ENCODE results near the gene MAPKAPK2.
A peak's percentile ranks its signal among the peaks of the same experiment; 100 is the strongest.
"Not testable (repeated sequence)": the region's sequence is repeated elsewhere in the genome, so short reads cannot be mapped to it uniquely, and the experiment has no call there.

The MAPKAPK2 gene

GRCh38 chr1:206684478-206685333 lies at the start of gene MAPKAPK2:
Gene MAPKAPK2 (plus strand): TSS chr1:206684905. CDS start chr1:206685230, 325 bp downstream.
- Mint-ChIP-seq H3K36me3 (ENCODE audit: low read depth) (peaks cover 15% of the 10 kb centered on the region), H3K4me1 (ENCODE audit: low read depth) (peaks cover 79% of the 10 kb centered on the region), H3K9me3 (no peaks in the 10 kb centered on the region), H3K27ac (peak within 1 kb of the TSS; percentile 96), H3K27me3 (peaks cover 3% of the 10 kb centered on the region), H3K4me3 (peak within 1 kb of the TSS; percentile 95)

GRCh38 chr1:206635080-206635977 lies 49.4 kb upstream of the MAPKAPK2 start, which contains the start of gene DYRK3:
Gene DYRK3 (plus strand): TSS chr1:206635536. CDS start chr1:206635704, 168 bp downstream.
- Mint-ChIP-seq H3K9me3 (no peaks in the 10 kb centered on the region), H3K27ac (peak within 1 kb of the TSS; percentile 91), H3K36me3 (ENCODE audit: low read depth) (peaks cover 5% of the 10 kb centered on the region), H3K27me3 (peaks cover 31% of the 10 kb centered on the region), H3K4me1 (ENCODE audit: low read depth) (peaks cover 30% of the 10 kb centered on the region), H3K4me3 (peak within 1 kb of the TSS; percentile 76)

- Mint-ChIP-seq H3K4me1 (ENCODE audit: low read depth) (peaks cover 30% of the 10 kb centered on the region), H3K4me3 (peak overlapping the region; percentile 76), H3K36me3 (ENCODE audit: low read depth) (peaks cover 5% of the 10 kb centered on the region), H3K27me3 (peaks cover 31% of the 10 kb centered on the region), H3K27ac (no peak overlapping the region), H3K9me3 (no peaks in the 10 kb centered on the region)
Observed at GRCh38 chr1:206635978-206636345, 48.7 kb upstream of the MAPKAPK2 start.

GRCh38 chr1:206636671-206637070 lies 48.0 kb upstream of the MAPKAPK2 start:
- peaks cover 30% of the 10 kb centered on the region for H3K4me1 Mint-ChIP-seq (ENCODE audit: low read depth)
- H3K27ac Mint-ChIP-seq: no peak overlapping the region
- no peaks in the 10 kb centered on the region for H3K9me3 Mint-ChIP-seq
- peak overlapping the region; percentile 21 for H3K4me3 Mint-ChIP-seq
- H3K36me3 Mint-ChIP-seq (ENCODE audit: low read depth): peaks cover 5% of the 10 kb centered on the region
- H3K27me3 Mint-ChIP-seq: peaks cover 27% of the 10 kb centered on the region

GRCh38 chr1:206637605-206638004 lies 47.1 kb upstream of the MAPKAPK2 start:
- H3K27me3 Mint-ChIP-seq: peaks cover 21% of the 10 kb centered on the region
- H3K9me3 Mint-ChIP-seq: no peaks in the 10 kb centered on the region
- peaks cover 5% of the 10 kb centered on the region for H3K36me3 Mint-ChIP-seq (ENCODE audit: low read depth)
- H3K27ac Mint-ChIP-seq: no peak overlapping the region
- H3K4me1 Mint-ChIP-seq (ENCODE audit: low read depth): peaks cover 30% of the 10 kb centered on the region
- H3K4me3 Mint-ChIP-seq: peak overlapping the region; percentile 7

GRCh38 chr1:206642074-206642473 lies 42.6 kb upstream of the MAPKAPK2 start:
- not testable (repeated sequence) for H3K4me1 Mint-ChIP-seq (ENCODE audit: low read depth); H3K27me3 Mint-ChIP-seq; H3K27ac Mint-ChIP-seq; H3K9me3 Mint-ChIP-seq; H3K36me3 Mint-ChIP-seq (ENCODE audit: low read depth); H3K4me3 Mint-ChIP-seq

GRCh38 chr1:206643118-206643698 lies 41.5 kb upstream of the MAPKAPK2 start:
- peaks cover 18% of the 10 kb centered on the region for H3K36me3 Mint-ChIP-seq (ENCODE audit: low read depth)
- H3K27me3 Mint-ChIP-seq: no peaks in the 10 kb centered on the region
- H3K27ac Mint-ChIP-seq: no peak overlapping the region
- no peaks in the 10 kb centered on the region for H3K9me3 Mint-ChIP-seq
- no peaks in the 10 kb centered on the region for H3K4me1 Mint-ChIP-seq (ENCODE audit: low read depth)
- H3K4me3 Mint-ChIP-seq: no peak overlapping the region

- no peaks in the 10 kb centered on the region for H3K27me3 Mint-ChIP-seq
- no peak overlapping the region for H3K4me3 Mint-ChIP-seq
- no peak overlapping the region for H3K27ac Mint-ChIP-seq
- H3K9me3 Mint-ChIP-seq: no peaks in the 10 kb centered on the region
- no peaks in the 10 kb centered on the region for H3K4me1 Mint-ChIP-seq (ENCODE audit: low read depth)
- peaks cover 19% of the 10 kb centered on the region for H3K36me3 Mint-ChIP-seq (ENCODE audit: low read depth)
Observed at GRCh38 chr1:206646504-206646903, 38.2 kb upstream of the MAPKAPK2 start.

- H3K4me1 Mint-ChIP-seq (ENCODE audit: low read depth): no peaks in the 10 kb centered on the region
- no peaks in the 10 kb centered on the region for H3K9me3 Mint-ChIP-seq
- H3K27ac Mint-ChIP-seq: no peak overlapping the region
- H3K4me3 Mint-ChIP-seq: no peak overlapping the region
- H3K36me3 Mint-ChIP-seq (ENCODE audit: low read depth): peaks cover 19% of the 10 kb centered on the region
- no peaks in the 10 kb centered on the region for H3K27me3 Mint-ChIP-seq
Observed at GRCh38 chr1:206647224-206647623, 37.5 kb upstream of the MAPKAPK2 start.

- no peaks in the 10 kb centered on the region for H3K4me1 Mint-ChIP-seq (ENCODE audit: low read depth)
- no peaks in the 10 kb centered on the region for H3K27me3 Mint-ChIP-seq
- peaks cover 19% of the 10 kb centered on the region for H3K36me3 Mint-ChIP-seq (ENCODE audit: low read depth)
- no peaks in the 10 kb centered on the region for H3K9me3 Mint-ChIP-seq
- H3K27ac Mint-ChIP-seq: no peak overlapping the region
- no peak overlapping the region for H3K4me3 Mint-ChIP-seq
Observed at GRCh38 chr1:206649261-206649921, 35.3 kb upstream of the MAPKAPK2 start.

GRCh38 chr1:206651014-206651413 lies 33.7 kb upstream of the MAPKAPK2 start:
- H3K4me1 Mint-ChIP-seq (ENCODE audit: low read depth): no peaks in the 10 kb centered on the region
- no peak overlapping the region for H3K27ac Mint-ChIP-seq
- H3K4me3 Mint-ChIP-seq: no peak overlapping the region
- no peaks in the 10 kb centered on the region for H3K27me3 Mint-ChIP-seq
- H3K36me3 Mint-ChIP-seq (ENCODE audit: low read depth): peaks cover 19% of the 10 kb centered on the region
- H3K9me3 Mint-ChIP-seq: no peaks in the 10 kb centered on the region

GRCh38 chr1:206651958-206652890 lies 32.5 kb upstream of the MAPKAPK2 start:
- H3K9me3 Mint-ChIP-seq: no peaks in the 10 kb centered on the region
- no peak overlapping the region for H3K4me3 Mint-ChIP-seq
- no peaks in the 10 kb centered on the region for H3K4me1 Mint-ChIP-seq (ENCODE audit: low read depth)
- H3K27ac Mint-ChIP-seq: no peak overlapping the region
- H3K27me3 Mint-ChIP-seq: peaks cover 4% of the 10 kb centered on the region
- H3K36me3 Mint-ChIP-seq (ENCODE audit: low read depth): peaks cover 16% of the 10 kb centered on the region

GRCh38 chr1:206653715-206654459 lies 30.8 kb upstream of the MAPKAPK2 start:
- H3K4me1 Mint-ChIP-seq (ENCODE audit: low read depth): peaks cover 6% of the 10 kb centered on the region
- H3K9me3 Mint-ChIP-seq: no peaks in the 10 kb centered on the region
- peaks cover 21% of the 10 kb centered on the region for H3K27me3 Mint-ChIP-seq
- H3K36me3 Mint-ChIP-seq (ENCODE audit: low read depth): peaks cover 5% of the 10 kb centered on the region
- H3K4me3 Mint-ChIP-seq: no peak overlapping the region
- H3K27ac Mint-ChIP-seq: no peak overlapping the region
